K562 (cell line): Measurements from ENCODE around the gene CERS1. TPM values are rescaled to one million over a fixed set of nuclear protein-coding genes. Genes with fewer than 3 reads are reported as not detected.

Experiments
- ATF7 ChIP-seq: fragments of 450-650 bp; IDR thresholded peaks from 2 replicates; pipeline ENCODE4 v1.7.1; 2014; ENCODE audit warnings: mild to moderate bottlenecking, moderate library complexity
- CEBPB ChIP-seq: fragments of 450-650 bp; IDR thresholded peaks from 2 replicates; pipeline ENCODE4 v1.6.1; 2016; ENCODE audit warnings: missing genetic modification characterization, missing compliant biosample characterization
- GABPB2 ChIP-seq: fragments of 250-450 bp; sonication (Bioruptor Pico); conservative IDR thresholded peaks from 2 replicates; pipeline ENCODE4 v1.5.1; 2021; ENCODE audit warnings: mild to moderate bottlenecking
- MEIS2 ChIP-seq: fragments of 450-650 bp; IDR thresholded peaks from 2 replicates; pipeline ENCODE4 v1.6.1; 2014; ENCODE audit warnings: mild to moderate bottlenecking; ENCODE audit not compliant: partially characterized antibody
- PHTF2 ChIP-seq: fragments of 250-450 bp; sonication (Bioruptor Pico); IDR thresholded peaks from 2 replicates; pipeline ENCODE4 v1.5.0; 2021; ENCODE audit warnings: mild to moderate bottlenecking
- POLR2A ChIP-seq: fragments of 450-650 bp; conservative IDR thresholded peaks from 2 replicates; pipeline ENCODE4 v1.6.1; 2016
- PRDM10 ChIP-seq: fragments of 450-650 bp; IDR thresholded peaks from 2 replicates; pipeline ENCODE4 v1.6.1; 2018; ENCODE audit not compliant: partially characterized antibody
- SRF ChIP-seq, 2 experiments: fragments of 250-450, 450-650 bp in 1 of 2; sonication (Bioruptor Pico) in 1 of 2; sonication (generic) in 1 of 2; formaldehyde crosslinking; IDR thresholded peaks; 2 replicates each; pipeline versions ENCODE4 v1.5.0 to v1.5.1; 2020 to 2022; ENCODE audit warnings: mild to moderate bottlenecking in 1 of 2, missing genetic modification reagents in 1 of 2
- TCF7L2 ChIP-seq: fragments of 150-350 bp; IDR thresholded peaks from 2 replicates; pipeline ENCODE4 v1.6.1; 2016; ENCODE audit warnings: low read depth, mild to moderate bottlenecking, low read length, moderate library complexity
- TEAD2 ChIP-seq: fragments of 450-650 bp; IDR thresholded peaks from 2 replicates; pipeline ENCODE4 v1.6.1; 2016; ENCODE audit warnings: missing genetic modification characterization, control low read depth, missing compliant biosample characterization
- polyA plus RNA-seq, 8 experiments: library from polyadenylated mRNA; depleted of rRNA in 4 of 8; stranded (reverse) in 5 of 8; unstranded in 3 of 8; fragments of >200 nt; fragmentation: Nextera tagmentation in 2 of 8; fragmentation: Illumina TruSeq in 1 of 8; extraction: Ambion mirVana in 2 of 8; extraction: Trizol in 1 of 8; gene quantifications; 2 replicates each; pipeline versions ENCODE4 v1.2.1 to v1.2.3, GENCODE V29; 2011 to 2014; ENCODE audit warnings: inconsistent platforms in 1 of 8, missing spikeins in 1 of 8
- total RNA-seq, 7 experiments: library from RNA; depleted of rRNA in 6 of 7; stranded (reverse); fragments of >200 nt in 6 of 7; fragmentation: Illumina TruSeq in 2 of 7; extraction: Trizol in 2 of 7; gene quantifications; 2 replicates each; pipeline versions ENCODE4 v1.2.1 to v1.2.3, GENCODE V29; 2011 to 2021; ENCODE audit warnings: low replicate concordance in 1 of 7
- TF ChIP-seq, protein P1 (sequence below): sonication (generic); formaldehyde crosslinking; IDR thresholded peaks from 2 replicates; pipeline ENCODE4 v1.8.0; 2023; ENCODE audit warnings: missing genetic modification reagents, mild to moderate bottlenecking, borderline replicate concordance
- TF ChIP-seq, protein P2 (sequence below): fragments of 450-650 bp; IDR thresholded peaks from 2 replicates; pipeline ENCODE4 v1.6.1; 2018; ENCODE audit warnings: mild to moderate bottlenecking, low read depth; ENCODE audit not compliant: partially characterized antibody
- TF ChIP-seq, protein P3 (sequence below): conservative IDR thresholded peaks from 2 replicates; pipeline ENCODE4 v1.6.1; 2011; ENCODE audit warnings: low read depth, mild to moderate bottlenecking, low read length; ENCODE audit not compliant: control insufficient read depth

Gene CERS1
- total and polyA plus RNA-seq, 9 of the 15 experiments (the other 6 are each of a cell fraction or from before 2014, with no cell fraction given): 0.33 to 1.5 (median 0.86) TPM; not detected in 2

GRCh38 chr19:18831524-18832305 lies 64.2 kb downstream of the CERS1 start, which contains the start of gene UPF1 (continued):
- TF ChIP-seq, protein P1, sequence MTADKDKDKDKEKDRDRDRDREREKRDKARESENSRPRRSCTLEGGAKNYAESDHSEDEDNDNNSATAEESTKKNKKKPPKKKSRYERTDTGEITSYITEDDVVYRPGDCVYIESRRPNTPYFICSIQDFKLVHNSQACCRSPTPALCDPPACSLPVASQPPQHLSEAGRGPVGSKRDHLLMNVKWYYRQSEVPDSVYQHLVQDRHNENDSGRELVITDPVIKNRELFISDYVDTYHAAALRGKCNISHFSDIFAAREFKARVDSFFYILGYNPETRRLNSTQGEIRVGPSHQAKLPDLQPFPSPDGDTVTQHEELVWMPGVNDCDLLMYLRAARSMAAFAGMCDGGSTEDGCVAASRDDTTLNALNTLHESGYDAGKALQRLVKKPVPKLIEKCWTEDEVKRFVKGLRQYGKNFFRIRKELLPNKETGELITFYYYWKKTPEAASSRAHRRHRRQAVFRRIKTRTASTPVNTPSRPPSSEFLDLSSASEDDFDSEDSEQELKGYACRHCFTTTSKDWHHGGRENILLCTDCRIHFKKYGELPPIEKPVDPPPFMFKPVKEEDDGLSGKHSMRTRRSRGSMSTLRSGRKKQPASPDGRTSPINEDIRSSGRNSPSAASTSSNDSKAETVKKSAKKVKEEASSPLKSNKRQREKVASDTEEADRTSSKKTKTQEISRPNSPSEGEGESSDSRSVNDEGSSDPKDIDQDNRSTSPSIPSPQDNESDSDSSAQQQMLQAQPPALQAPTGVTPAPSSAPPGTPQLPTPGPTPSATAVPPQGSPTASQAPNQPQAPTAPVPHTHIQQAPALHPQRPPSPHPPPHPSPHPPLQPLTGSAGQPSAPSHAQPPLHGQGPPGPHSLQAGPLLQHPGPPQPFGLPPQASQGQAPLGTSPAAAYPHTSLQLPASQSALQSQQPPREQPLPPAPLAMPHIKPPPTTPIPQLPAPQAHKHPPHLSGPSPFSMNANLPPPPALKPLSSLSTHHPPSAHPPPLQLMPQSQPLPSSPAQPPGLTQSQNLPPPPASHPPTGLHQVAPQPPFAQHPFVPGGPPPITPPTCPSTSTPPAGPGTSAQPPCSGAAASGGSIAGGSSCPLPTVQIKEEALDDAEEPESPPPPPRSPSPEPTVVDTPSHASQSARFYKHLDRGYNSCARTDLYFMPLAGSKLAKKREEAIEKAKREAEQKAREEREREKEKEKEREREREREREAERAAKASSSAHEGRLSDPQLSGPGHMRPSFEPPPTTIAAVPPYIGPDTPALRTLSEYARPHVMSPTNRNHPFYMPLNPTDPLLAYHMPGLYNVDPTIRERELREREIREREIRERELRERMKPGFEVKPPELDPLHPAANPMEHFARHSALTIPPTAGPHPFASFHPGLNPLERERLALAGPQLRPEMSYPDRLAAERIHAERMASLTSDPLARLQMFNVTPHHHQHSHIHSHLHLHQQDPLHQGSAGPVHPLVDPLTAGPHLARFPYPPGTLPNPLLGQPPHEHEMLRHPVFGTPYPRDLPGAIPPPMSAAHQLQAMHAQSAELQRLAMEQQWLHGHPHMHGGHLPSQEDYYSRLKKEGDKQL: no peak
- TF ChIP-seq POLR2A (peak; percentile 67), PRDM10 (peak; percentile 11), ATF7 (peak; percentile 57; the same call in 1 of the 2 replicates), PHTF2 (CRISPR knock-in tag) (no peak), GABPB2 (CRISPR knock-in tag) (no peak), CEBPB (no peak), TCF7L2 (no peak), MEIS2 (peak; percentile 94), SRF (CRISPR knock-in tag; IDR thresholded peaks at IDR 0.05) (no peak), TEAD2 (tag) (no peak)
- TF ChIP-seq, protein P2, sequence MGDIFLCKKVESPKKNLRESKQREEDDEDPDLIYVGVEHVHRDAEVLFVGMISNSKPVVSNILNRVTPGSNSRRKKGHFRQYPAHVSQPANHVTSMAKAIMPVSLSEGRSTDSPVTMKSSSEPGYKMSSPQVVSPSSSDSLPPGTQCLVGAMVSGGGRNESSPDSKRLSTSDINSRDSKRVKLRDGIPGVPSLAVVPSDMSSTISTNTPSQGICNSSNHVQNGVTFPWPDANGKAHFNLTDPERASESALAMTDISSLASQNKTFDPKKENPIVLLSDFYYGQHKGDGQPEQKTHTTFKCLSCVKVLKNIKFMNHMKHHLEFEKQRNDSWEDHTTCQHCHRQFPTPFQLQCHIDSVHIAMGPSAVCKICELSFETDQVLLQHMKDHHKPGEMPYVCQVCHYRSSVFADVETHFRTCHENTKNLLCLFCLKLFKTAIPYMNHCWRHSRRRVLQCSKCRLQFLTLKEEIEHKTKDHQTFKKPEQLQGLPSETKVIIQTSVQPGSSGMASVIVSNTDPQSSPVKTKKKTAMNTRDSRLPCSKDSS: no peak
- TF ChIP-seq, protein P3, sequence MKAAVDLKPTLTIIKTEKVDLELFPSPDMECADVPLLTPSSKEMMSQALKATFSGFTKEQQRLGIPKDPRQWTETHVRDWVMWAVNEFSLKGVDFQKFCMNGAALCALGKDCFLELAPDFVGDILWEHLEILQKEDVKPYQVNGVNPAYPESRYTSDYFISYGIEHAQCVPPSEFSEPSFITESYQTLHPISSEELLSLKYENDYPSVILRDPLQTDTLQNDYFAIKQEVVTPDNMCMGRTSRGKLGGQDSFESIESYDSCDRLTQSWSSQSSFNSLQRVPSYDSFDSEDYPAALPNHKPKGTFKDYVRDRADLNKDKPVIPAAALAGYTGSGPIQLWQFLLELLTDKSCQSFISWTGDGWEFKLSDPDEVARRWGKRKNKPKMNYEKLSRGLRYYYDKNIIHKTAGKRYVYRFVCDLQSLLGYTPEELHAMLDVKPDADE: peak; percentile 39; the same call in 1 of the 2 replicates
